T-helper 1 cell treated with Interleukin-12 subunit alpha and Interleukin-12 subunit beta and Interleukin-4 antibody, amounts not matched to agents 30 ng/mL and 1 ng/mL, for 36 hours (primary cell): ENCODE data around the gene CDSN. TPM values are rescaled to one million over a fixed set of nuclear protein-coding genes. Genes with fewer than 3 reads are reported as not detected.

Experiments
- intact Hi-C: fragments of 100-400 bp; cut with micrococcal nuclease; formaldehyde crosslinking; loops from one replicate; pipeline ENCODE4 v1.15.1; 2024
- total RNA-seq: library from RNA; stranded (reverse); gene quantifications from 2 replicates; pipeline ENCODE4 v1.2.3, GENCODE V29; 2022

Gene CDSN
- total RNA-seq, 1 donor from 2014 or later, result not detected

GRCh38 chr6:31121131-31121790, 1.0 kb upstream of the CDSN start:
- intact Hi-C loops, result no loop called here

- intact Hi-C loops, result no loop called here
Observed at GRCh38 chr6:31118178-31118577, 2.1 kb downstream of the CDSN start.

DNA sequence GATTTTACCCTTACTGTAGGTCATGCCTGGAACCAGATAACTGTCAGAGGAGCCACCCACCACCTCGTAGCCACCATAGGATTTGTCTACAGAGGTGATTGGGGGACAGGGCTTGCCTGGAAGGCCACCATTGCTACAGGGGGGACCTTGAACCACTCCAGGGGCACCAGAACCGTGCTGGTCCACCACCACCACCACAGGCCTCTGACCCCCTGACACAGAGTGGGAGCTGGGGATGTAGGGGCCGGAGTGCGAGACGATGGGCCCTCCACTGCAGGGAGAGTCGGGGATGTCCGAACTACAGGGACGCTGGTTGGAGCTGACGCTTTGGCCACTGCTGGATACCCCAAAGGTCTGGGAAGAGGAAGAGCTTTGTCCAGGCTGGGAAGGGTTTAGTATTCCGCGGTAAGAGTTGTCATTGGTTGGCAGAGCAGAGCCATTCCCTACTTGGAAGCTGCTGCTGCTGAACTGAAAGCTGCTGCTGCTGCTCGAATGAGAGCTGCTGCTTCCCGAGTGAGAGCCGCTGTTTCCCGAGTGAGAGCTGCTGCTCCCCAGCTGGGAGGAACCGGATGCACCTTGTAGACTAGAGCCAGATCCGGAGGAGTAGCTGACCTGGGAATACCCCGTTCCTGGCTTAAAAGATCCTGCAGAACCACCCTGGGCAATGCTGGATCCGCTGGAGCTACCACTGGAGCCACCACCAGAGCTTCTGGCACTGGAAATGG, 3.4 kb downstream of the CDSN start:
- intact Hi-C loops, result no loop called here

GRCh38 chr6:31115941-31116560, 4.2 kb downstream of the CDSN start:
- intact Hi-C loops, result no loop called here

- intact Hi-C loops, result no loop called here
Observed at GRCh38 chr6:31114970-31115849, 5.0 kb downstream of the CDSN start.

GRCh38 chr6:31114541-31114878, 5.7 kb downstream of the CDSN start, which contains the start of gene PSORS1C1:
TSS of gene PSORS1C1 (plus strand) at chr6:31114800. CDS start at chr6:31129633, 14,833 bp downstream.
- intact Hi-C loops, result no loop called here

DNA sequence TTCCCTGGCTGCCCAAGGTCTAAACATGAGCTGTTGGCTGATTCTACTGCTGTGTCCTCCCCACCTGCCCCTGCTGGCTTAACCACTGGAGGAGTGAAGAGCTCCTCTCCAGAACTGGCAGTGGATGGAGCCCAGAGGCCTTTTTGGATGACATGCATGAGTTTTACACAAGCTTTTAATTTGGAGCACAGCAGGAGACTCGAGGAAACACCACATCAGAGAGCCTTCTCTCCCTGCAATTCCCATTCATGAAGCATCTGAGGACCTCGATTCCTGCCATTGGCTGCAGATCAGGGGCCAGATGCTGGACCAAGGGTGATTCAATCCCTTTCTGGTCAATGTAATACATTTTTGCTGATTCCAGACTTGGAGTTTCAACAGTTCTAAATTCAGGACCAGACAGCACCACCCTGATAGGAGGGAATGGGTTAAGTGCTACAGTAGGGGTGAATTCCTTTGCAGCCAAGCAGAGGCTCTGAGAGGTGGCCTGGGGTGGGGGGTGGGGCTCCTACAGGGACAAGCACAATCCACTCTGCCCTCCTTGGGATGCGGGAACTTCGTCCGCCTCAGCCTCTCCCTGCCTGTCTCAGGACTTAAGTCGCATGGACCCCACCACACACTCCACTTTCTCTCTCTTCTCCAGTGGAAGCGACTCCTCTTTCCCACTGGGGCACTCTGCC, 6.2 kb downstream of the CDSN start:
- intact Hi-C loops, result no loop called here

DNA sequence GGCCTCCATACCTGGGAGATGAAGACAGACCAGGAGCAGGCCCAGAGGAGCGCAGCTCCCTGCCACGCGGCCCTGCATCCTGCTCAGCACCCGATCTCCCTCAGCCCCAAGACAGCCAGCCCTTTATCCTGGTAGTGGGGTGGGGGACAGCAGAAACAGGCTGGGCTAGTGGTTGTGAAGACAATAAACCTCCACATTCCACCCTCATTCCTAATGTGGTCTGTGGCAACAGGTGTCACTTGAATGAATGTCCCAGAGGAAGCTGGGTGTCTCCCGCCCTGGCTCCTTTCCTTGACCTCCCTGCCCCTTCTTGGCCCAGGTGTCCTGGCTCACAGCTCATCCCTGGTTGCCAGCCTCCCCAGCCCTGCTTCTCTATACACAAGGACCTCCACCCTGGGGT, 7.8 kb downstream of the CDSN start, which contains the start of gene C6orf15:
C6orf15 (minus strand) TSS at position 98 of the 400 bp plus-strand sequence; CDS start at position 78, 20 bp downstream.
- intact Hi-C loops, result no loop called here

- intact Hi-C loops, result no loop called here
Observed at GRCh38 chr6:31111712-31112111, 8.5 kb downstream of the CDSN start.

- intact Hi-C loops, result no loop called here
Observed at GRCh38 chr6:31110825-31111582, 9.2 kb downstream of the CDSN start.

DNA sequence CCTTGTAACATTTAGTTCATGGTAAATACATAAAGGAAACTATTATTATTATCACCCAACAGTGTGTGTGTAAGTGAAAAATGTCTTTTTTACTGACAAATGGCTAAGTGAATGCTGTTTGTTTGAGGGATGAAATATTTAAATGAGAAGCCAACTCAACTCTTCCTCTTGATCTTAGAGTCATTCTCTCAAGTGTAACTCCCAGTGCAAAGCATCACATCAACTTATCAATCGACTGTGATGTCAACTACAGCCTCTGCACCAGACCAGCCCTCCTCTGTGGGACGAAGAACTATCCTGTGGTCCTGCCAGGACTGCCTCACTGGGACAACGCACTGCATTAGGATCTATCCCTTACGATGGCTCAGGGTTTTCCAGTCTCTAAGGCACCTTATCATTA, 13.2 kb downstream of the CDSN start:
- intact Hi-C loops, result no loop called here

DNA sequence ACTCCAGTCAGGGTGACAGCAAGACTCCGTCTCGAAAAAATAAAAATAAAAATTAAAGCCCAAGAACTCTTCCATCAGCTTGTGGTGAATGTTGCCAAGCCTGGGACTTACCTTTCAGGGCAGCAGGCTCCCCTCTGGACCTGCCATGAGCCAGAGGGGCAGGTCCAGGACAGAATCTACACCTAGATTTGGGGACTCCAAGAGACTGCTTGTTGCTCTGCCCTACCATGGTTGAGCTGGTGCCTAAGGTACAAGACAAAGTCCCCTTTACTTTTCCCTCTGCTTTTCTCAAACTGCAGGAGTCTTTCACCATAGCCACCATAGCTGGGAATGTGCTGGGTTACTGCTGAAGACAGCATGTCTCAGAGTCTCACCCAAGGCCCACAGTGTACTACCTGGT, 17.1 kb downstream of the CDSN start:
- intact Hi-C loops, result no loop called here

- intact Hi-C loops, result no loop called here
Observed at GRCh38 chr6:31098449-31098938, 21.8 kb downstream of the CDSN start.

DNA sequence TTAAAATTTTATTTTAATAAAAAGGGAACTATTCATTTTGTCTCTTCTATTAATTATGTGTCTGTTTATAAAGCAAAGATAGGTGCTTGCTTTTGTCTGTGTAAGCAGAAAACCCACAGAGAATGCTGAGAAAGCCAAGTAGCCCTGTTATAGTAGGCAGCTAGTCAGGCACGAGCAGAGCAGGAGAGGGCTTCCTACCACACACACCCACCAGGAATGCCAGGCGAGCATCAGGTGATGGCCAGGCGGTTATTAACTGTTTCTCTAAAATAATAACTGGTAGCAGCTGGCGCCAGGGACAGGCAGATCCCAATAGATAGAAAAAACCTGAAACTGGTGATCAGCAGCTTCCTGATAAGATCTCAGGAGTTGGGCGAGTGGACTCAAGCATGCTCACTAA, 23.6 kb downstream of the CDSN start:
- intact Hi-C loops, result no loop called here

DNA sequence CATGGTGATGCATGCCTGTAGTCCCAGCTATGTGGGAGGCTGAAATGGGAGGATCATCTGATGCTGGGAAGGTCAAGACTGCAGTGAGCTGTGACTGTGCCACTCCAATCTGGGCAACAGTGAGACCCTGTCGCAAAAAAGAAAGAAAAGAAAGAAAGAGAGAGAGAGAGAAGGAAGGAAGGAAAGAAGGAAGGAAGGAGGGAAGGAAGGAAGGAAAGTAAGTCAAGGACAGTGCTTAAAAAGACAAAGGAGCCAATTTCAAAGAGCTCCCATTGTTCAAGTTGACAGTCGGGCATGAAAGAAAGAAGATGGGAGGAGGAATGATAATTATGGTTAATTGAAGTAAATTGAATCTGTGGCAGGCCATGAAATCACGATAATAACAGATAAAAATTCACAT, 24.0 kb downstream of the CDSN start:
- intact Hi-C loops, result no loop called here

- intact Hi-C loops, result no loop called here
Observed at GRCh38 chr6:31094389-31094881, 25.8 kb downstream of the CDSN start.

GRCh38 chr6:31092769-31093505, 27.3 kb downstream of the CDSN start:
- intact Hi-C loops, result no loop called here

DNA sequence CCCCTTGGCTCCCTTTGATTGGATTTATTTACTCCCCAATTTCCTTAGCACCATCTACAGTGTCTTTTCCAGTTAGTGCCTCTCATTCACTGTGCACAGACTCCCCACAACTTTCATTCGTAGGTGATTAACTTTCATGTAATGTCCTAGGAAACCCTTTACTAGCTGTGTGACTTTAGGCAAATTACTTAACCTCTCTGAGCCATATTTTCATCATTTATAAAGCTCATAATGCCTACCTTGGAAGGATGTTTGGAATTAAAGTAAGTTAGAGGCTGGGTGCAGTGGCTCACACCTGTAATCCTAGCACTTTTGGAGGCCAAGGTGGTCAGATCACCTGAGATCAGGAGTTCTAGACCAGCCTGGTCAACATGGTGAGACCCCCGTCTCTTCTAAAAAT, 28.0 kb downstream of the CDSN start:
- intact Hi-C loops, result no loop called here

GRCh38 chr6:31091680-31092079, 28.6 kb downstream of the CDSN start:
- intact Hi-C loops, result no loop called here
